Activated T-helper 1 cell treated with Interleukin-2 at 50 U/mL for 16 hours (primary cell): ENCODE measurements around the gene ACTL10.

Experiments
- DNase-seq: peaks from one replicate; pipeline ENCODE4 v3.0.0-alpha.2; 2020; ENCODE audit warnings: low read depth

The ACTL10 gene

GRCh38 chr20:33649201-33649681 is 17.5 kb upstream of the ACTL10 start:
- no peak for DNase-seq

DNA sequence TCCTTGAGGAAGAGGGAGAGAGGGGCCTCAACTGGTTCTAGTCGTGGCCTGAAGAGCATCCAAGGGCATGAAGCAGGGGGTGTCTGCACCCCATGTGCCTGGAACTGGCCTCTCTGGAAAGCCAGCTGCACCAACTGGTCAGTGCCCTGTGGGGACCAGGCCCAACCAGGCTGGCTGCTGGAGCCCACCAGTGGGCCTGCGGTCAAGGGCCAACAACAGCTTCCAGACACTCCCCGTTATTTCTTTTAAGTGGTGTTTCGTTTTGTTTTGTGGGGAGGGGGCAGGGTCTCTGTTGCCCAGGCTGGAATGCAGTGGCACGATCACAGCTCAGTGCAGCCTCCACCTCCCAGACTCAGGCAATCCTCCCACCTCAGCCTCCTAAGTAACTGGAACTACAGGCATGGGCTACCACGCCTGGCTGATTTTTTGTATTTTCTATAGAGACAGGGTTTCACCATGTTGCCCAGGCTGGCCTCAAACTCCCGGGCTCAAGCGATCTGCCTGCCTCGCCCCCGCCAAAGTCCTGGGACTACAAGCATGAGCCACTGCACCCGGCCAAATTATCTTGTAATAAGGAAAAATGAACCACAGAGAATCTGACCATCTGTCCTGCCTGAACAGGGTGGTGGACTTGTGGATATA is 16.5 kb upstream of the ACTL10 start:
- no peak for DNase-seq

- DNase-seq = no peak
Observed at GRCh38 chr20:33650753-33651561, 15.8 kb upstream of the ACTL10 start.

GRCh38 chr20:33651562-33652048 is 15.1 kb upstream of the ACTL10 start:
- DNase-seq = no peak

GRCh38 chr20:33653218-33653899 is 13.4 kb upstream of the ACTL10 start:
- DNase-seq = no peak

- DNase-seq = no peak
Observed at GRCh38 chr20:33653900-33654596, 12.7 kb upstream of the ACTL10 start.

DNA sequence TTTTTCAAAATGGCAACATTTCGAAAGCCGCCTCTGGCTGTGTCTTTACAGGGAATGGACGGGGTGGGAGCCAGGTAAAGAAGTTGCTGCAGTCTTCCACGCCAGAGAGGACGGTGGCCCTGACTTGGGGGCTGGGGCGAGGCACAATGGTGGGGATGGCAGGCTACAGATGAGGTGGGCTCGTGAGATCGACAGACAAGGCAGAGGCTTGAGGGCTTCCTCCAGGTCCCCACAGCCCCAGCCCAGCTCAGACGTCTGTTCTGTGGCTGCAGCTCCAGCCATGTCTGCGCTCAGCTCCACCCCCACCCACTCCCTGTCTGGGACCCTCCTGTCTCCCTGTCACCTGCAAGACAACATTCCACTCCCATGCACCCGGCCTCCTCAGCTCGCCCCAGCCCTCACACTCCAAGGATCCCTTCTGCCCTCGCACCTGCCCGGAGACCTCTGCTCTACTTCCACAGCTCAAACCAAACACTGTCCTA is 12.0 kb upstream of the ACTL10 start:
- no peak for DNase-seq

GRCh38 chr20:33655164-33655563 is 11.6 kb upstream of the ACTL10 start:
- no peak for DNase-seq

- no peak for DNase-seq
Observed at GRCh38 chr20:33656010-33656782, 10.5 kb upstream of the ACTL10 start.

DNA sequence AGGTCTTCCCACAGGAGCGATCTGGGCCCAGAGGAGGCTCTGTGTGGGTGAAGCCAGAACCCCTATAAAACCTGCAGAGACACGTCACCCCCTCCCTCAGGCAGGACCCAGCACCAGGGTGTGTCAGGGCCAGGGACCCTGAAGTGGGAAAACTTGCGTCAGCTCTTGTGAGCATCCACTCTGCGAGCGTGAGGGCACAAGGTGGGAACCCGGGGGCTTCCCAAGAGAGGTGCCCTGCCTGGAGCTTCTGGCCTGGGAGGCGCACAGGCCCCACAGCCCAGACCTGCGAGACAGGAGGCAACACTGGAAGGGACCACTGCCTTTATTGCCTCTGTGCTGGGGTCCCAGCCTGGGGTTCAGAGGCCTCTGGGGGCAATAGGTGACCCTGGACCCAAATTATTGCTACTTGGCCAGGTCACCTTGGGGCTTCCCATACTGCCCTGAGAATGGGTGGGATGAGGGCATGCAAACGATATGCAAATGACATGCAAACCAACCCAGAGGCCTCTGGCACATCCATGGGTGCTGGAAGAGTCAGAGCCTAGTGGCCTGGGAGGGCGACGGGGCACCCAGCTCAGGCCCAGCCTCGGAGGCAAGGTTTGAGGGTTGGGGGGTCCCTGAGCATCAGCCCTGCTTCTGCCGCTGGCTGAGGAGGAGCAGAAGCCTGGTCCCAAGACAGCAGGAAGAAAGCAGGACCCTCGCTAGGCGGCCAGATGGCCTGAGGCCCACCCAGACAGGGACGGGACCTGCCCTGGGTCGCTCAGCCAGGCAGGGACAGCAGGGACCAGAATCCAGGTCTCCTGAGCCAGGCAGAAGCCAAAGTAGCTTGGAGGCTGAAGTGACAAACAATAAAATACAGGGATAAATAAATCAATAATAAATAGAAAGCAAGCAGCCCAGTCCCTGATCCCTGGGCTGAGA is 9.7 kb upstream of the ACTL10 start:
- no peak for DNase-seq

GRCh38 chr20:33657704-33658095 is 9.0 kb upstream of the ACTL10 start:
- no peak for DNase-seq

DNA sequence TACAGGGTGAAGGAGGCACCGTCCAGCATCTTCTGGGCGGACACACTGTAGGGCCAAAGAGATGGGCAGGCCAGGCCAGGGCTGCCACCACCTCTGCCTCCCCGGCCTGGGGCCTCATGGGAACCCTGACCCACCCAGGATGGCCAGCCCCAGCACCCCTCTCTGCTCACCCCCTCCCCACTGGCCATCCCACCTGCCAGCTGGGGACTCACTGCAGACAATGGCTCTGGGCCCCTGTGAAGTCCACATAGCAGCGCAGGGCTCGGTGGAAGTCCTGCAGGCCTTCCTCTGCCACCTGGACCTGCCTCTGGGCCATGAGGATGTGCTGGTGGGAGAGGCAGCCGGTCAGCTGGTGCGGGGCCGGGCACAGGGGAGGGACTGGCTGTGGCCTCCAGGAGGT is 8.2 kb upstream of the ACTL10 start:
- no peak for DNase-seq

- DNase-seq = no peak
Observed at GRCh38 chr20:33658929-33659328, 7.8 kb upstream of the ACTL10 start.

- no peak for DNase-seq
Observed at GRCh38 chr20:33659341-33660034, 7.3 kb upstream of the ACTL10 start.

- DNase-seq = no peak
Observed at GRCh38 chr20:33660035-33660684, 6.6 kb upstream of the ACTL10 start.

DNA sequence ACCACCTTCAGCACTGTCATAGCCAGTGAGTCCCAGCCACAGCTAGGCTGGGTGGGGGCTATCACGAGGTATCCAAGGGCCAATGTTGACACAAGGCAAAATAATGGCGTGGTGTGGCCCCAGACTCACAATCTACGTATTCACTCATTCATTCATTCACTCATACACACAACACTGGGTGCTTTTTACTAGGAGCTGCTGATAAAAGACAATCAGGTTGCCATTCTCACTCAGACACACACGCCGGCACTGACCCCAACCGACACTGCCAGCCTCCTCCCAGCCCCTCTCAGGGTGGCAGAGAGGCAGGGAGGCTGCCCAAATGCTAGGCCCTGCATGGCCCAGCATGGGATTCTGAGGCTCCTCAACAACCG is 6.1 kb upstream of the ACTL10 start:
- no peak for DNase-seq

DNA sequence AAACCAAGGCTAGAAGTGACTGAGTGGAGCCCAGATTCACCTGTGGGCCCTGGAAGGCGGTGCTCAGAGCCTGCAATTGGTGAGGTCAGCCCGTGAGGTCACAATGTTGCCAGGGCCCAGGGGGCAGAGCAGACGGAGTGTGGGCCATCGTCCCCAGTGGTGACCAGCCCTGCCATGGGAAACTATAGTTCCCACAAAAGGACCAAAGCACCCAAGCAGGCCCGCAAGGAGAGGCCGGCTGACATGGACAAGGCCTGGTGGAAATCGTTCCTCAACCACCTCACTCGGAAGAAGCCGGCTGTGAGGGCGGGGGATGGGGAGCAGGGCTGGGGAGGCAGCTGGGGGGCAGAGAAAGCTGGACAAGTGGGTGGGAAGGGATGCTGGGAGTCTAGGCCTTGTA is 4.6 kb upstream of the ACTL10 start, which contains the start of gene C20orf144:
TSS of gene C20orf144 (plus strand) at position 156 of the 400 bp plus-strand sequence. CDS start at position 175, 19 bp downstream.
- no peak for DNase-seq

DNA sequence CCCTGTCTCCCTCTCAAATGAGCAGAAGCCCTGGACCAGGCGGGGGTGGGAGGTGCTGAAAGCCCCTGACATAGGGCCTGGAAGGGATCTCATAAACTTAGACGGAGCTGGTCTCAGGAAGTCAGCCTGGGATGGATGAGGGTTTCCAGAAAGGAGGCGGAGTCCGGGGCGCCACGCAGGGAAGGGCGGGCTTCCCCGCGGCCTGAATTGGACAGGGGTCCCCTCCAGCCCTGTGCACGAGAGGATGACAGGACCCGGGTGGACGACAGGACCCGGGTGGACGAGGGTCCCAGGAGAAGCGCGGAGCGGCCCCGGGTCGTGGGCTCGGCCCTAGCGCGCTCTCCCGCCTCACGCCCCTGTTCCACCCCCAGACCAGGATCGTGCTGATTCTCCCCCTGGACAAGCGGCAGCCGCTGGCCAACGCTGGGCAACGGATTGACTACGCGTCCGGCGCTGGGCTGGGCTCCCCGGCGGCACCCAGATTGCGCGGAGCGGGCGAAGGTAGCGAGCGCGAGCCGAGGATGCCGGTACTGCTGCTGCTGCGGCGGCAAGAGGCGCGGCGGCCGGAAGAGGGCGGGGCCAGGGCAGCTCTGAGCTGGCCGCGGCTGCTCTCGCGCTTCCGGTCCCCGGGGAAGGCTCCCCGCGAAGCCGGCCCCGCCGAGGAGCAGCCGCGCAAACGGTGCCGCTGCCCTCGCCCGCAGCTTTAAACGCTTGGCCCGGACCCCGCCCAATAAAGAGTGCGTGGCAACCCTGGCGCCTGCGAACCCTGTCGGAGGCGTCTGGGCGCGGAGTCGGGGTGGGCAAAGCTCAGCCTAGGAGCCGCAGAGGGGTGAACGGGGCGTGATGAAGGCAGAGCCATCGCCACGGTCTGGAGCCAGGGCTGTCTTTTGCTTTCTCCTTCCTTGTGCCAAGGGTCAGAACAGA is 3.3 kb upstream of the ACTL10 start:
- DNase-seq = peak; percentile 79
